Activated CD8-positive, alpha-beta memory T cell treated with anti-CD3 and anti-CD28 coated beads for 1 hour (primary cell): ENCODE results near the gene PCMTD2.

Experiments used
- DNase-seq, 2 donors: peaks; one replicate each; pipeline ENCODE4 v3.0.0-alpha.2; 2020; ENCODE audit warnings: low read depth in 1 of 2; ENCODE audit errors: extremely low read depth in 1 of 2

PCMTD2 gene

DNA sequence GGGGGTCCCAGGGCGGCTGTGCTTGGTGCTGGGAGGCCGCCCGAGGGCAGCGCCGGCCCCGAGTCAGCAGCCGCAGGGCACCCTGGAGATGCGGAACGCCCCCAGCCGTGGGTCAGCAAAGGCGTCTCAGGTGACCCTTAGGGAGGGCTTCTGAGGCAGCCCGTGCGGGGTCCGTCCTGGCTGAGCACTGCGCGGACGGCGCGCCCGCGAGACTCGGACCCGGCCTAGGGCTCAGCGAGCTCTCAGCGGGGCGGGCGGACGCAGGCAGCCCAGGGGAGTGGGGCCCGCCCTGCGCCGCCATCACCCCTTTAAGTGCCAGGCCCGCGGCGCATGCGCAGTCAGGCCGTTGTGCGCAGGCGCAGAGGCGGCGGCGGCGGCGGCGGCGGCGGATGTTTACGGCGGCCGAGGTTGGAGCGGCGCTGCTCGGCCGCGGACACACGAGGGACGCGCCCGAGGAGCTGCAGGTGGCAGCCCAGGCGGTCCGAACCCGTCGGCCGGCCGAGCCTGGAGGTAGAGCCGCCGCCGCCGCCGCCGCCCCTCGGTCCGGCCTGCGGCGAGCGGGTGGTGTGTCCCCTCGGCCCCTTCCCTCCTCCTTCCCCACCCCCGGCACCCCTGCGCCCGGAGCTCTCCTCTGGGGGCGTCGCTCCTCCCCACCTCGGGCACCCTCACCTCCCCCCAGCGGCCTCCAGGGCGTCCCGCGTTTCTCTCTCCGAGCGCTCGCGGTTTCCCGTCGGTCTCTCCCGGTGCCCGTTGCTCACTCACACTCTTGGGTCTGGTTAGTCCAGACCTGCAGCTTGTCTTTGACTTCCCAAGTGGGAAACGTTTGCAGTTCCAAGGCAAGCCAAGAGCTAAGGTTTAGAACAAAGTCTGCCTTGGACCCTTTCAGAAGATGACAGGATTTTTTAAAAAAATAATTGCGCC is at the start of gene PCMTD2:
Gene PCMTD2 (plus strand): TSS at position 388 of the 921 bp plus-strand sequence. CDS start 4,218 bp downstream, outside the sequence.
- peak; percentile 55 to 77 for DNase-seq

DNA sequence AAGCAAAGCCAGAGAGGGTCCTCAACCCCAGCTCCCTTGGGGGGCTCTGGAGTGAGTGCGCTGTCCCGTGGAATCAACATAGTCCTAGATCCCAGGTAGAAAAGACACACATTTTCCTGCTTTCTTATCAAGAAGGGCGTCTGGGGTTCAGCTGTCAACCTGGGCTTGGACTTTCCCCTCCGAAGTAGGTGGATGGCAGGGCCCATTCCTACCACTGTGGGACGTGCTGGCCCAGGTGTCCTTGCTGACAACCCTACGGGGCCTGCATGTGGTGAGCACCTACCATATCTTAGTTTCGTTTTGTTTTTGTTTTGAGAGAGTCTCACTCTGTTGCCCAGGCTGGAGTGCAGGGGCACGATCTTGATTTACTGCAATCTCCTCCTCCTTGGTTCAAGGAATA is 48.9 kb upstream of the PCMTD2 start:
- DNase-seq, result no peak

DNA sequence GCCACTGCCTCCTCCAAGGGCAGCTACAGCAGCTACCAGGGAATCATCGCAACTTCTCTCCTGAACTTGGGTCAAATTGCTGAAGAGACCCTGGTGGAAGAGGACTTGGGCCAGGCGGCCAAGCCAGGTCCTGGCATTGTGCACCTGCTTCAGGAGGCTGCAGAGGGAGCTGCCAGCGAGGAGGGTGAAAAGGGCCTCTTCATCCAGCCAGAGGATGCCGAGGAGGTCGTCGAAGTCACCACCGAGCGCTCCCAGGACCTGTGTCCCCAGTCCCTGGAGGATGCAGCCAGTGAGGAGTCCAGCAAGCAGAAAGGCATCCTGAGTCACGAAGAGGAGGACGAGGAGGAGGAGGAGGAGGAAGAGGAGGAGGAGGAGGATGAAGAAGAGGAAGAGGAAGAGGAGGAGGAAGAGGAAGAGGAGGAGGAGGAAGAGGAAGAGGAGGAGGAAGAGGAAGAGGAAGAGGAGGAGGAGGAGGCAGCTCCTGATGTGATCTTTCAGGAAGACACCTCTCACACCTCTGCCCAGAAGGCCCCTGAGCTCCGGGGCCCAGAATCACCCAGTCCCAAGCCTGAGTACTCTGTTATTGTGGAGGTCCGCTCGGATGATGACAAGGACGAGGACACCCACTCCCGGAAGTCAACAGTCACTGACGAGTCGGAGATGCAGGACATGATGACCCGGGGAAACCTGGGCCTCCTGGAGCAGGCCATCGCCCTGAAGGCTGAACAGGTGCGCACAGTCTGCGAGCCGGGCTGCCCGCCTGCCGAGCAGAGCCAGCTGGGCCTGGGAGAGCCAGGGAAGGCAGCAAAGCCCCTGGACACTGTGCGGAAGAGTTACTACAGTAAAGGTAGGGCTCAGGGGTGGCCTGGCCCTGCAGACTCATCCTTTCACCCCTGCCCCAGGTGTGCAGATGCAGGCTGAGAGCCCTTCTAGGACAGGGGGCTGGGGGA is 47.6 kb upstream of the PCMTD2 start:
- DNase-seq, result no peak

DNA sequence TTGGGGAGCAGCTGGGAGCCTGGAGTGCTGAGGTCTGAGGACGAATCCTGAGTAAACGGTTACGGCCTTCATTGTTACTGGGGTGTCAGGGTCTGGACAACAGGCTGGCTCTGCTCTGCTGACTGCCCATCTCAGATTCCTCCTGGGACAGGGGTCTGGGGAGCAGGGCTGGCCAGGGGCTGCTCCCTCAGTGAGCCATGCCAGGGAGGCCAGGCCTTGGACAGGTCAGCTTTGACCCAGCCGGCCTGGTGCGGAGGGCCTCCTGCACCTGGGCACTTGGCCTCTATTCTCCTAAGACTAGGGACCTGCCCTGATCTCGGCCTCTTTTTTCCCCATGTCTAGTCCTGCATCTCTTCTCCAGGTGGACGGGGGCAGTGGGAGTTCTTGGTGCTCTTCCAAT is 46.4 kb upstream of the PCMTD2 start:
- no peak for DNase-seq

DNA sequence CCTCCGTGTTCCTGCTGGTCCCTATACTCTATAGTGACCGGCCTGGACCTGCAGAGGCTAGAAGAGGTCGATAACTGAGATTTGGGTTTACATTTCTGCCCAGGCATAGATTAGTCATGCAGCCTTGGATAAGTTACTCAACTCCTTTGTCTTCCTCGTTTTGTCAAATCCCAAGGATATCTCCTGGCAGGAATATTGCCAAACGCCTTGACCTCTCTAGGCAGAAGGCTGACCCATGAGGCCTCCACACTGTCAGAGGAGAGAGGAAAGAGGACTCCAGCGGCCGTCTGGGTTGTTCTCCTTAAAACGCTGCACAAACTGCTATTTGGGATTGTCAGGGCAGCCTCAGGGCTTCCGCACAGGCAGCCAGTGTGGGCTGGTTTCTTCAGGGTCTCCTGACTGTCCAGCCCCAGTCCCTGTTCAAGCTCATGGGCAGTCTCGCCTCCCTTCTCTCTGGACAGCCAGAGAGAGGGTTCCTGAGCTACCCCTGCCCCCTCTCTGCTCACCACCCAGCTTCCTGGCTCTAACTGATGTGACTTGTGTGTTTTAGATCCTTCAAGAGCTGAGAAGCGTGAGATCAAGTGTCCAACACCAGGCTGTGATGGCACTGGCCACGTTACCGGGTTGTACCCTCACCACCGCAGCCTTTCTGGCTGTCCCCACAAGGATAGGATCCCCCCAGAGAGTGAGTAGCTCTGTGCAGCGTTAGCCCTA is 44.7 kb upstream of the PCMTD2 start:
- no peak for DNase-seq

DNA sequence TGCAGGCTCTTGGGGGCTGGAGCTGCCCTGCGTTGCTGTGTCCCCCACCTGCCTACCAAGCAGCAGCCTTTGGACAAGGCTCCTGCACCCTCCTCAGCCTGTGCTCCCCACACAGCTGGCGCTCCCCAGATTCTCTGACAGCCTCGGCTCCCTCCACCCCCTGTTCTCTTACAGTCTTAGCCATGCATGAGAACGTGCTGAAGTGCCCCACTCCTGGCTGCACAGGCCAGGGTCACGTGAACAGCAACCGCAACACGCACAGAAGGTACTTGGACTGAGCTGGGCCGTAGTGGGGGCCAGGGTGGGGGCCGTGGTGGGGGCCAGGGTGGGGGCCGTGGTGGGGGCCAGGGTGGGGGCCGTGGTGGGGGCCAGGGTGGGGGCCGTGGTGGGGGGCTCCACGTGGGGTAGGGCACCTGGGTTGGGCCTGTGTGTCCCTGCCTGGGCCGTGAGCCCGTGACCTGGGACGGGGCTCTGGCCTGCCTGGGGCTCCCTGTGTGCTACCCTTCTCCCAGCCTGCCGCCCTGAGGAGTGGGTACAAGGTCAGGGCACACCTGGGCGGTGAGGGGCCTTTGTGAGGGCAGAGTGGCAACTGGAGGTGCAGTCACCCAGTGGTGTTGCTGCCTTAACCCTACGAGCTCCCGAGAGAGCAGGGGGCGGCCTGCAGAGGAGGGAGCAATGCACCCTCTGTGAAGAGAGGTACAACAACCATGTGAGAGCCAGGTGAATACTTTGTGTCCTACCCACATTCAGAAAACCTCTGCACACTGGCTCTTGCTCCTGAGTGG is 43.5 kb upstream of the PCMTD2 start:
- no peak for DNase-seq

DNA sequence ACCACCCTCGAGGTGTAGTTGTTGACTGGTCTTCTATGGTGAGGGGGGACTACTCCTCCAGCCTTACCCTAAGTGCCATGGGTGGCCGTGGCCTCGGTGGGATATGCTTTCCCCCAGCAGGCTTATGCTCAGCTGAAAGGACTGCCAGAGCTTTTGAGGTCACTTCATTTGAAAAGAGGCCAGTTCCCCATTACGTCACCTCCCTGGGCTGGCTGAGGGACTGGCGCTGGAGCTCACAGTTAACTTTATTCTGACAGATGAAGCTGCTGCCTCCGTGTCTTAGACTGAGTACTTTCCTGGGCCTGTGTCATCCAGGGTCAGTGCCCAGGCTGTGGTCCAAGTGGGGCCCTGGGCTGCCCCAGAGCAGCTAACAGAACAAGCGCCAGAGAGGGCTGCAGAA is 42.8 kb upstream of the PCMTD2 start:
- DNase-seq, result no peak

DNA sequence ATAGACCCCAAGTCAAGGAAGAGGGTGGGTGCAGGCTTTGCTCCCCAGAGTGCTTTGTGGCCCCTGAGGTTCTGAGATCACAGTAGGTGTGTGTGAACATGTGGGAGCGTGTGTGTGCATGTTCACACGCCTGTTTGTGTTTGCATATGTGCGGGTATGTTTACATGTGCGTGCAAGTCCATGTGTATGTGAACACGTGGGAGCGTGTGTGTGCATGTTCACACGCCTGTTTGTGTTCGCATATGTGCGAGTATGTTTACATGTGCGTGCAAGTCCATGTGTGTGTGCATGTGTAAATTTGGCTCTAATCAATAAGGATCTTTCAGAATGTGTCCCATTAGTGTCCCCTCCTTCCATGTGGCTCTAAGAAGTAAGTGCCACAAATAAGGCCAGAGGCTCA is 41.4 kb upstream of the PCMTD2 start:
- DNase-seq, result no peak

DNA sequence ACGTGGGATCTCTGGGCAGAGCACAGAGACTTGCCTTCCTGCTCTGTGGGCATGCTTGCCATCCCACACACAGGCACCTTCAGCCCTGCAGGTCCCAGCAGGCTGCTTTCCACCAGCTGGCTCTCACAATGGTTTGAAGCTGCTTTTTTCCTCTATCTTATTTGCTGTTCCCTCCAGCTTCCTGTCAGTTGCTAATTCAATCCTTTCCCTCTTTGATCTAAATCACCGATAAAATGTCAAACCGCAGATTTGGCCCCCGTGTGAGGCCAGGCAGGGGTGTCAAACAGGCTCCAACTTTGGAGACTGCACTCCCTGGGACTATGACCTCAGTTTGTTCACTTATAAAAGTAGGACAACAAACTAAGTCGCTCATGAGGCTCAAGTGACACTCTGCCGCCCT is 40.6 kb upstream of the PCMTD2 start:
- no peak for DNase-seq

DNA sequence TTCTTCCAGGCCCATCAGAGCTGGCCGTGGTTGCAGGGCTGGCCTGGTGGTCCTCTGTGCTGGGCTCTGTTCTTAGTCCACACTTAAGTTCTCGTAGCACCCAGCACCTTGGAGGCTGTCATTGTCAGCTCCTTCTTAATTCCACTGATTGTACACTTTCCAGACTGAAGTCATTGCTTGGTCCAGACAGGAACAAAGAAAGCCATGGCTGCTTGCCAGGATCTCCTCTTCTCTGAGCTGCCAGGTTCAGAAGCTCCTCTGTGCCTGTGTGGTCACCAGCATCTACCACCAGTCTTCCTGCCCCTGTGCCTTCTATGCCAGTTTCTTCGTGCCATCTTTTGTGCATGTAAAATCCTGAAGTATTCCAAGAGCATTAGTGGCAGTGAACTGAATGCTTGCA is 39.5 kb upstream of the PCMTD2 start:
- no peak for DNase-seq

DNA sequence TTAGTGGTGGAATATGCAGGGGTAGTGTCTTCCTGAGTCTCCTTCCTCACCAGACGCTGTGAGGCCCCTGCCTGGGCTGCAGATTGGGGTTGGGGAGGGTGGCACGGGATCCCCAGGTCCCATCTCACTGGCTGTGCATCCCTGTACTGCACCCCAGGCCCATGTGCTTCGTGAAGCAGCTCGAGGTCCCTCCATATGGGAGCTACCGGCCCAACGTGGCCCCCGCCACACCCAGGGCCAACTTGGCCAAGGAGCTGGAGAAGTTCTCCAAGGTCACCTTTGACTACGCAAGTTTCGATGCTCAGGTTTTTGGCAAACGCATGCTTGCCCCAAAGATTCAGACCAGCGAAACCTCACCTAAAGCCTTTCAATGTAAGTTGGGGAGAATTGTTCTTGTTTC is 38.6 kb upstream of the PCMTD2 start:
- no peak for DNase-seq

DNA sequence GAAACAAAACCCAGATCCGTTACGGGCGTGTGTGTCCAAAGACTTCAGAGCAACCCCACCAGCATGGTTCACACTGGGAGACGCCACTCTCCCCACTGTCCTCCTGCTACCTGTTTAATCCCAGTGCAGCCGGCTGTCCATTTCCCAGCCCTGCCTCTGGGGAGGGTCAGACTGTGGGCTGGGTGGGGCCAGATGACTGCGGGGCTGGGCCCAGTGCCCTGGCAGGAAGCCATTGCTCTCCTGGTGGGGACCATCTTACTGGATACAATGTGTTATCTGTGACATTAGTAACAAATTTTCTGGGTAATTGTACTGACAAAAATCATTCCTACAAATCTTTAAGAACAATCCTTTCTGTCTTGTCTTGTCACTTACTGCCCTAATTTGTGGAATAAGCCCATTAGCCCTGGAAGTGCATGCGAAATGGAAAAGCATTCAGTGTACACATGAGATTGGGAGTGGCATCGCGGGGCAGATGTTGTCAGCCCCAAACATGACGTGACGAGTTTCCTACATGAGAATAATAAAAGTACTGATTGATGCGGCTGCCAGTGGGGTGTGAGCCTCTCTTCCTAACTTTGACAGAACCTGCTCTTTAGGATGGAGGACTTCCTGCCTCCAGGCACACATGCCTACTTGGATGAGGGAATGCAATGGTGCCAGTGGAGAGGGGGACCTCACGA is 37.9 kb upstream of the PCMTD2 start:
- no peak for DNase-seq

DNA sequence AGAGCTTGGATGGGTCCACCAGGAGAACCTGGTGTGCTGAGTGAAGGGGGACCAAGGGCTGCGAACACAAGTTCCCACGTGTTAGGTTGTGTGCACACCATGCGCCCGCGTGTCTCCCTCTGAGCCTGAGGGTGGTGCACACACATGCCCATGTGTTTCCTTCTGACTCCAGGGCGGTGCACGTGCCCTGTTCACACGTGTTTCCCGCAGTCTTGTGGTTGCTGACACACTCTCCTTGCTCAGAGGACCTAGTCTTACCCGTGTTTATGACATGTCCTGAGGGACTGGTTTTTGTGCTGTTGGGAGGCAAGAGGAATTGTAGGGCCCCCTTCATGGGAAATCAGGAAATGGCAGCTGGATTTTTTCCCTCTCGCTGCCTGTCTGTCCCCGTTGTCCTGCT is 36.3 kb upstream of the PCMTD2 start:
- no peak for DNase-seq

DNA sequence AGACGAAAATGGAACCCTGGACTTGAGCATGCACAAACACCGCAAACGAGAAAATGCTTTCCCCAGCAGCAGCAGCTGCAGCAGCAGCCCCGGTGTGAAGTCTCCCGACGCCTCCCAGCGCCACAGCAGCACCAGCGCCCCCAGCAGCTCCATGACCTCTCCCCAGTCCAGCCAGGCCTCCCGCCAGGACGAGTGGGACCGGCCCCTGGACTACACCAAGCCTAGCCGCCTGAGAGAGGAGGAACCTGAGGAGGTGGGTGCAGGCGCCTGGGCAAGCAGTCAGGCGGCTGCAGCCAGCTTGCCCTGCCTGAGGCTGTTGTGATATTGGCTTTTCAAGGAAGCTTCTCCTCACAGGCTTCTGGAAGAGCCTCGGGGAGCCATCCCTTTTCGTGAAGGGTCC is 35.8 kb upstream of the PCMTD2 start:
- no peak for DNase-seq

DNA sequence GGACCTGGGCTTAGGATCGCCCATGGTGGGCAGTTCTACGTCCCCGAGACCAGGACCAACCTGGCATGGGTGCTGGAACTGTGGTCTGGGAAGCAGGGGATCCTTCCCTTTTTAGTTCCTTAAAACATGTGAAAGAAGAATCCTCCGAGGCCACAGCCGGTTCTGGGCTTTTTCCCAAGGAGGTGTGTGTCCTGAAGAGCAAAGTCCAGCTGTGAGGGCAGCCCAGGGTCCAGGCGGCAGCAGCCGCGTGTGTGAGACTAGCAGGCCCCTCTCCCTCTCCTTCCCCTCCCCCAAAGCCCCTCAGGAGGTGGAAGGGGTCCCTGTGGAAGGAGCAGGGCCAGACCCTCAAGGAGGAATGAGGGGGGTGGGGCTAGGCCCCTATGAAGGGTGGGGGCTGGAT is 35.1 kb upstream of the PCMTD2 start:
- no peak for DNase-seq

DNA sequence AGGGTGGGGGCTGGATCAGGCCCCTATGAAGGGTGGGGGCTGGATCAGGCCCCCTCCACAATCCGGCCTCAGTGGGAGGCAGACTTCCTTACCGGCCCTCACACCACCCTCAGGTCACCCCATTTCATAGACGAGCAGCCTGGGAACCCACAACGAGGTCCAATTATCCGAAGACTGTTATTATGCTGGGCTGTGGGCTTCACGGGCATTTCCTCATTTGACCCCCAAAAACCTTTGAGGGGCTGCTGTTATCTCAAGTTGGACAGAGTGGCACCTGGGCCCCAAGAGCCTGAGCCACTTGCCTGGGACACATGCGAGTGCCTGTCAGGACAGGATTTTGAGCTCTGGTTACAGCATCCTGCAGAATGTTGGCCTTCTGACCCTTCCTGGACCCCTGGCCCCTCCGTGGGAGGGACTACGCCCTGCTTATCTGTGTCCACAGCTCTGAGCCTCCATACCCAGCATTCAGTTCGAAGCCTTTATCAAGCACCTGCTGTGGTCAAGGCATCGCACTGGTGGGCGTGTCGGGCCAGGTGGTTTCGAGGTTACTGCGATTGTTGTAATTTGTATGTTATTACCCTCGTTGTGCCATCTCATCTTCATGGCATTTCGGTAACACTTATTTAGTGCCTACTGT is 34.5 kb upstream of the PCMTD2 start:
- DNase-seq, result no peak

DNA sequence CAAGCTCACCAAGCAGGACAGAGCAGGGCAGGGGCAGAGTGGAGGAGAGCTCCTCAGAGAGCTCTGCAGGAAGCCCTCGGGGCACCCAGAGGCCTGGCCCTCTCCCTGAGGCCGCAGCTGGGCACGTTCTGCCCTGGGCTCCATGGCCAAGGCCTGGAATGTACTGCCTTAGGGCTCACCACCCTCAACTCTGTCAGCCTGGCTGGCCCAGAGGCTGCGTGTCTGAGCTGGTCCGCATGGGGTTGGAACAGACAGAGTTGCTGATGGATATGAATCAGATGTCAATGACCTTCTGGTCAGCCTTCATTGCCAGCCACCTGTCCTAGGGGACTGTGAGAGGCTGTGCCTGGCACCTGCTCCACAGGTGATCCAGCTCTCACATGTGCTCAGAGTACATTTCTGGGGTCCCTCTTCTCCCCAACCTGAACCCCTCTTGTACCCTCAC is 33.2 kb upstream of the PCMTD2 start:
- no peak for DNase-seq

DNA sequence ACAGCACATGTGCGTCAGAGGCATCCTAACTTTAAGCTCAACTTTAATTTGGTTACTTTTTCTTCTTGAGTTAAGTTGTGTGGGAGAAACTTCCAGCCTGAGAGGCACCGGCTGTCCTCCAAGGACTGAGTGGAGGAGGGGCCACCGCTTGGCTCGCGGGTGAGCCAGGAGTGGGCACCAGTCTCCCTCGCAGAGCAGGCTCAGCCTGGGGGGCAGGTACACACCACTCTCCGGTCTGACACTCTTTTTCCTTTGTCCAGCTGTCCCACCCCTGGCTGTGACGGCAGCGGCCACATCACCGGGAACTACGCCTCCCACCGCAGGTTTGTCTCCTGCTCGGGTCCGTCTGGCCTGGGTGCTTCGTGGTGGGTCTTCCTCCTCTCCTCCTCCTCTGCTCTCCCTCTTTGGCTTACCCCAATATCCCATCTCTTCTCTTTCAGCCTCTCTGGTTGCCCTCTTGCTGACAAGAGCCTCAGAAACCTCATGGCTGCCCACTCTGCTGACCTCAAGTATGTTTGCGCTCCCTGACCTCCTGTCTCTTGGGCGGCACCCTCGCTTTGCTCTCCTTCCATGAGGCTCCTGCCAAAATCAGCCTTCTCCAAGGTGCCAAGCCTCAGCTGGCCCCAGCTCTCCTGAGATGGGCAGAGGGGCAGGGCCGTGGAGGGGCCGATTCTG is 32.6 kb upstream of the PCMTD2 start:
- DNase-seq, result no peak
